IMR-90 (cell line): ENCODE data around the gene CCDC59.

Experiments
- BHLHE40 ChIP-seq: fragments of 150-350 bp; IDR thresholded peaks from 2 replicates; pipeline ENCODE4 v1.6.1; 2016; ENCODE audit warnings: mild to moderate bottlenecking, low read depth, low read length
- CEBPB ChIP-seq: IDR thresholded peaks from 2 replicates; pipeline ENCODE4 v1.6.1; 2012; ENCODE audit warnings: low read depth, low read length, improper control_type of control experiment
- MAZ ChIP-seq: IDR thresholded peaks from 2 replicates; pipeline ENCODE4 v1.6.1; 2012; ENCODE audit warnings: low read depth, mild to moderate bottlenecking, low read length, improper control_type of control experiment, moderate library complexity, borderline replicate concordance
- MXI1 ChIP-seq: IDR thresholded peaks from 2 replicates; pipeline ENCODE4 v1.6.1; 2012; ENCODE audit warnings: low read depth, mild to moderate bottlenecking, low read length, moderate library complexity, borderline replicate concordance
- POLR2A ChIP-seq: IDR thresholded peaks from 2 replicates; pipeline ENCODE4 v1.6.1; 2012; ENCODE audit warnings: mild to moderate bottlenecking, low read depth, low read length
- RFX5 ChIP-seq: IDR thresholded peaks from 2 replicates; pipeline ENCODE4 v1.8.0; 2012; ENCODE audit warnings: low read depth, mild to moderate bottlenecking, low read length, moderate library complexity
- SMC3 ChIP-seq: fragments of 150-350 bp; IDR thresholded peaks from 2 replicates; pipeline ENCODE4 v1.6.1; 2016; ENCODE audit warnings: low read depth, mild to moderate bottlenecking, antibody characterized with exemption, low read length, moderate library complexity
- USF2 ChIP-seq: fragments of 150-350 bp; IDR thresholded peaks from 2 replicates; pipeline ENCODE4 v1.6.1; 2017; ENCODE audit warnings: mild to moderate bottlenecking, antibody characterized with exemption, low read length, low read depth
- TF ChIP-seq, protein P1 (sequence below): conservative IDR thresholded peaks from 2 replicates; pipeline ENCODE4 v1.5.1; 2012; ENCODE audit warnings: mild to moderate bottlenecking, low read depth, low read length, improper control_type of control experiment
- TF ChIP-seq, protein P2 (sequence below): fragments of 150-350 bp; IDR thresholded peaks from 2 replicates; pipeline ENCODE4 v1.6.1; 2016; ENCODE audit warnings: low read depth, mild to moderate bottlenecking, low read length, moderate library complexity, borderline replicate concordance

GRCh38 chr12:82357845-82358199, 365 bp downstream of the CCDC59 start:
- no peak for TF ChIP-seq USF2
- TF ChIP-seq, protein P1, sequence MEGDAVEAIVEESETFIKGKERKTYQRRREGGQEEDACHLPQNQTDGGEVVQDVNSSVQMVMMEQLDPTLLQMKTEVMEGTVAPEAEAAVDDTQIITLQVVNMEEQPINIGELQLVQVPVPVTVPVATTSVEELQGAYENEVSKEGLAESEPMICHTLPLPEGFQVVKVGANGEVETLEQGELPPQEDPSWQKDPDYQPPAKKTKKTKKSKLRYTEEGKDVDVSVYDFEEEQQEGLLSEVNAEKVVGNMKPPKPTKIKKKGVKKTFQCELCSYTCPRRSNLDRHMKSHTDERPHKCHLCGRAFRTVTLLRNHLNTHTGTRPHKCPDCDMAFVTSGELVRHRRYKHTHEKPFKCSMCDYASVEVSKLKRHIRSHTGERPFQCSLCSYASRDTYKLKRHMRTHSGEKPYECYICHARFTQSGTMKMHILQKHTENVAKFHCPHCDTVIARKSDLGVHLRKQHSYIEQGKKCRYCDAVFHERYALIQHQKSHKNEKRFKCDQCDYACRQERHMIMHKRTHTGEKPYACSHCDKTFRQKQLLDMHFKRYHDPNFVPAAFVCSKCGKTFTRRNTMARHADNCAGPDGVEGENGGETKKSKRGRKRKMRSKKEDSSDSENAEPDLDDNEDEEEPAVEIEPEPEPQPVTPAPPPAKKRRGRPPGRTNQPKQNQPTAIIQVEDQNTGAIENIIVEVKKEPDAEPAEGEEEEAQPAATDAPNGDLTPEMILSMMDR: no peak
- no peak for TF ChIP-seq CEBPB
- no peak for TF ChIP-seq MAZ
- no peak for TF ChIP-seq SMC3
- no peak for TF ChIP-seq RFX5
- TF ChIP-seq BHLHE40: no peak
- TF ChIP-seq MXI1: no peak
- no peak for TF ChIP-seq POLR2A
- TF ChIP-seq, protein P2, sequence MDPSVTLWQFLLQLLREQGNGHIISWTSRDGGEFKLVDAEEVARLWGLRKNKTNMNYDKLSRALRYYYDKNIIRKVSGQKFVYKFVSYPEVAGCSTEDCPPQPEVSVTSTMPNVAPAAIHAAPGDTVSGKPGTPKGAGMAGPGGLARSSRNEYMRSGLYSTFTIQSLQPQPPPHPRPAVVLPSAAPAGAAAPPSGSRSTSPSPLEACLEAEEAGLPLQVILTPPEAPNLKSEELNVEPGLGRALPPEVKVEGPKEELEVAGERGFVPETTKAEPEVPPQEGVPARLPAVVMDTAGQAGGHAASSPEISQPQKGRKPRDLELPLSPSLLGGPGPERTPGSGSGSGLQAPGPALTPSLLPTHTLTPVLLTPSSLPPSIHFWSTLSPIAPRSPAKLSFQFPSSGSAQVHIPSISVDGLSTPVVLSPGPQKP: no peak
